COLO829 (cell line): Measurements from ENCODE around the gene PDE2A.

Experiments
- DNase-seq: peaks from one replicate; pipeline ENCODE4 v3.0.0; 2012; ENCODE audit warnings: low spot score

PDE2A gene

GRCh38 chr11:72704028-72704782 is 30.0 kb upstream of the PDE2A start:
- no peak for DNase-seq

- no peak for DNase-seq
Observed at GRCh38 chr11:72703267-72704008, 29.2 kb upstream of the PDE2A start.

- no peak for DNase-seq
Observed at GRCh38 chr11:72702577-72703241, 28.5 kb upstream of the PDE2A start.

- no peak for DNase-seq
Observed at GRCh38 chr11:72702096-72702495, 27.9 kb upstream of the PDE2A start.

GRCh38 chr11:72701466-72701865 is 27.2 kb upstream of the PDE2A start:
- DNase-seq, result no peak

GRCh38 chr11:72700146-72700545 is 25.9 kb upstream of the PDE2A start:
- DNase-seq, result no peak

GRCh38 chr11:72697814-72698213 is 23.6 kb upstream of the PDE2A start:
- DNase-seq, result no peak

- no peak for DNase-seq
Observed at GRCh38 chr11:72696866-72697700, 22.9 kb upstream of the PDE2A start.

GRCh38 chr11:72695354-72695753 is 21.1 kb upstream of the PDE2A start:
- no peak for DNase-seq

GRCh38 chr11:72693271-72693968 is 19.2 kb upstream of the PDE2A start:
- no peak for DNase-seq

- DNase-seq, result no peak
Observed at GRCh38 chr11:72692498-72693237, 18.4 kb upstream of the PDE2A start.

- no peak for DNase-seq
Observed at GRCh38 chr11:72690166-72690565, 15.9 kb upstream of the PDE2A start.

GRCh38 chr11:72688929-72689328 is 14.7 kb upstream of the PDE2A start:
- DNase-seq, result no peak

GRCh38 chr11:72688486-72688885 is 14.3 kb upstream of the PDE2A start:
- DNase-seq, result no peak

- DNase-seq, result no peak
Observed at GRCh38 chr11:72687326-72687725, 13.1 kb upstream of the PDE2A start.

- no peak for DNase-seq
Observed at GRCh38 chr11:72686639-72687220, 12.5 kb upstream of the PDE2A start.

GRCh38 chr11:72685560-72686480 is 11.6 kb upstream of the PDE2A start:
- no peak for DNase-seq

GRCh38 chr11:72684236-72684912 is 10.2 kb upstream of the PDE2A start:
- peak; percentile 57 for DNase-seq

- DNase-seq, result peak; percentile 65
Observed at GRCh38 chr11:72683782-72684200, 9.6 kb upstream of the PDE2A start.
